AG10803 (cell line): ENCODE measurements around the gene KIF22.
A peak's percentile ranks its signal among the peaks of the same experiment; 100 is the strongest.

ENCODE experiments used
- DNase-seq: peaks from one replicate; pipeline ENCODE4 v3.0.0; 2010; ENCODE audit warnings: low read depth
- H3K4me3 ChIP-seq: 2 replicates; pipeline ENCODE4 v1.5.1; 2011; ENCODE audit warnings: mild to moderate bottlenecking, low read length, control low read depth
- TF ChIP-seq, protein P1 (sequence below): conservative IDR thresholded peaks from 2 replicates; pipeline ENCODE4 v1.5.1; 2011; ENCODE audit warnings: mild to moderate bottlenecking, low read length, control low read depth, inconsistent platforms

The KIF22 gene

DNA sequence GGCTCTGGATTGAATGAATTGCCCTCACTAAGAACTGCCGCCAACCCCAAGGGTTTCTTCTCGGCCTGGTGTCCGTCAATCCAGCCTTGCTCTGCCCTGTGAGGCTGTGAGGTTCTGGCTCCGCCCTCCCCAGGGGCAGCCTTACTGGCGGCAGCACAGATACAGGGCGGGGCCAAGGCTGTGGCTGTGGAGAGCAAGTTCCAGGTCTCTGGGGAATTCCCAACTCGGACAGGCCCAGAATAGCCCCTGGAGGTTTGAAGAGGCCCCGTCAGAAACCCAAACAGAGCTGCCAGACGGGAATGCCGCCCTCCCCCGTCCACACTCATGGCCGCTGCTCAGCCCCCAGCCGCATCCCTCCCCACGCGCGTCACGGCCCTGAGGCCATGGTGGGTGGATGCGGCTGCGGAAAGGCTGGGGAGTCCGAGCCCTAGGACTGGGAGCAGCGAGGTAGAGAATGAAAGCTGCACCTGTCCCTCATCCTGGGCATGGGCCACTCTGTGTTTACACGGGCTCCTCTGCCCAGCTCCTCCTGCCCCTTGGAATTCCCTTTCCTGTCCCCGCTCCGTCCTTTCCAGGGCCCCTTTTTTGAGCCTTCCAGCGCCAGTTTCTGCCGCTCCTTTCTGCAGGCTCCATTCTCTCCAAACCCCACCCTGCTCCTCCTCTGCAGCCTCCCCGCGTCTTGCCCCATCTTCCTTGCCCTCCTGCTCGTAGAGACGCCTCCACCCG, 20.8 kb downstream of the KIF22 start:
- peak overlapping the region; percentile 70 for H3K4me3 ChIP-seq
- DNase-seq: peak; percentile 98
- TF ChIP-seq, protein P1, sequence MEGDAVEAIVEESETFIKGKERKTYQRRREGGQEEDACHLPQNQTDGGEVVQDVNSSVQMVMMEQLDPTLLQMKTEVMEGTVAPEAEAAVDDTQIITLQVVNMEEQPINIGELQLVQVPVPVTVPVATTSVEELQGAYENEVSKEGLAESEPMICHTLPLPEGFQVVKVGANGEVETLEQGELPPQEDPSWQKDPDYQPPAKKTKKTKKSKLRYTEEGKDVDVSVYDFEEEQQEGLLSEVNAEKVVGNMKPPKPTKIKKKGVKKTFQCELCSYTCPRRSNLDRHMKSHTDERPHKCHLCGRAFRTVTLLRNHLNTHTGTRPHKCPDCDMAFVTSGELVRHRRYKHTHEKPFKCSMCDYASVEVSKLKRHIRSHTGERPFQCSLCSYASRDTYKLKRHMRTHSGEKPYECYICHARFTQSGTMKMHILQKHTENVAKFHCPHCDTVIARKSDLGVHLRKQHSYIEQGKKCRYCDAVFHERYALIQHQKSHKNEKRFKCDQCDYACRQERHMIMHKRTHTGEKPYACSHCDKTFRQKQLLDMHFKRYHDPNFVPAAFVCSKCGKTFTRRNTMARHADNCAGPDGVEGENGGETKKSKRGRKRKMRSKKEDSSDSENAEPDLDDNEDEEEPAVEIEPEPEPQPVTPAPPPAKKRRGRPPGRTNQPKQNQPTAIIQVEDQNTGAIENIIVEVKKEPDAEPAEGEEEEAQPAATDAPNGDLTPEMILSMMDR: no peak

- peak within 1 kb of the TSS; percentile 70 for H3K4me3 ChIP-seq
- peak; percentile 38 for DNase-seq
- TF ChIP-seq, protein P1: no peak; the same call in 1 of the 2 replicates
Observed at GRCh38 chr16:29811896-29812665, 21.5 kb downstream of the KIF22 start, which contains the start of gene PRRT2. TSS of gene PRRT2 (plus strand) at chr16:29812193. CDS start at chr16:29813055, 862 bp downstream.

DNA sequence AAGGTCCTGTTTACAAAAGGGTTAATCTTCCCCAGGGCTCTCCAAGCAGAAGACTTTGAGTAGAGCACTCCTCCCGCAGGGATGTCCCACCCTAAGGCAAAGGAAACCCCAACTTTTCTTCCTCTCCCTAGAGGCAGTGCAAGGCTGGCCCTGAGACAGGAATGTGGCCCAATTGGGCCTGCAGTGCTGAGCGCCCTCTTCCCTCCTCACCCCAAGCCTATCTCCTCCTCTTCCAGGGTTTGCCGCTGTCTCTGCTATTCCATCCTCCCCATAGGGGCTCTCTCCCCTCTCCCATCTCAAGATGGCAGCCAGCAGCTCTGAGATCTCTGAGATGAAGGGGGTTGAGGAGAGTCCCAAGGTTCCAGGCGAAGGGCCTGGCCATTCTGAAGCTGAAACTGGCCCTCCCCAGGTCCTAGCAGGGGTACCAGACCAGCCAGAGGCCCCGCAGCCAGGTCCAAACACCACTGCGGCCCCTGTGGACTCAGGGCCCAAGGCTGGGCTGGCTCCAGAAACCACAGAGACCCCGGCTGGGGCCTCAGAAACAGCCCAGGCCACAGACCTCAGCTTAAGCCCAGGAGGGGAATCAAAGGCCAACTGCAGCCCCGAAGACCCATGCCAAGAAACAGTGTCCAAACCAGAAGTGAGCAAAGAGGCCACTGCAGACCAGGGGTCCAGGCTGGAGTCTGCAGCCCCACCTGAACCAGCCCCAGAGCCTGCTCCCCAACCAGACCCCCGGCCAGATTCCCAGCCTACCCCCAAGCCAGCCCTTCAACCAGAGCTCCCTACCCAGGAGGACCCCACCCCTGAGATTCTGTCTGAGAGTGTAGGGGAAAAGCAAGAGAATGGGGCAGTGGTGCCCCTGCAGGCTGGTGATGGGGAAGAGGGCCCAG, 22.4 kb downstream of the KIF22 start:
- DNase-seq: no peak
- TF ChIP-seq, protein P1: no peak
- H3K4me3 ChIP-seq: peak overlapping the region; percentile 70

GRCh38 chr16:29813644-29814562, 23.4 kb downstream of the KIF22 start:
- DNase-seq: no peak
- TF ChIP-seq, protein P1: no peak
- no peak overlapping the region for H3K4me3 ChIP-seq

- no peak overlapping the region for H3K4me3 ChIP-seq
- TF ChIP-seq, protein P1: no peak
Observed at GRCh38 chr16:29814592-29814991, 24.0 kb downstream of the KIF22 start.

More at GRCh38 chr16:29814592-29814991, 24.0 kb downstream of the KIF22 start:
- no peak for DNase-seq
